Stimulated activated CD4-positive, alpha-beta T cell treated with anti-CD3 and anti-CD28 coated beads, Interleukin-12 subunit alpha, Interleukin-12 subunit beta, amount 100 ng/mL, for 48 hours (primary cell): Measurements from ENCODE around the gene SLC25A34.

Experiments
- DNase-seq, 3 donors: peaks; one replicate each; pipeline ENCODE4 v3.0.0-alpha.2; 2020; ENCODE audit warnings: low read depth in 2 of 3, low spot score in 1 of 3

The SLC25A34 gene

GRCh38 chr1:15751717-15752116, 15.7 kb downstream of the SLC25A34 start:
- DNase-seq = no peak

GRCh38 chr1:15753776-15754175, 17.7 kb downstream of the SLC25A34 start:
- no peak for DNase-seq

GRCh38 chr1:15755021-15755645, 19.1 kb downstream of the SLC25A34 start:
- no peak for DNase-seq

GRCh38 chr1:15755646-15756040, 19.6 kb downstream of the SLC25A34 start:
- DNase-seq = no peak

- no peak for DNase-seq
These were observed 20.3 kb downstream of the SLC25A34 start for GRCh38 chr1:15756143-15757015.

GRCh38 chr1:15757016-15757543, 21.0 kb downstream of the SLC25A34 start:
- DNase-seq = no peak

GRCh38 chr1:15757575-15758342, 21.7 kb downstream of the SLC25A34 start:
- no peak for DNase-seq

GRCh38 chr1:15758343-15758931, 22.4 kb downstream of the SLC25A34 start, which contains the start of gene FBLIM1:
FBLIM1 (plus strand) TSS chr1:15758795; CDS start chr1:15764984, 6,189 bp downstream.
- no peak for DNase-seq

GRCh38 chr1:15758953-15759661, 23.0 kb downstream of the SLC25A34 start:
- no peak for DNase-seq

GRCh38 chr1:15760520-15761211, 24.6 kb downstream of the SLC25A34 start:
- DNase-seq = no peak

GRCh38 chr1:15761366-15762128, 25.5 kb downstream of the SLC25A34 start:
- no peak for DNase-seq

- DNase-seq = no peak
These were observed 26.5 kb downstream of the SLC25A34 start for GRCh38 chr1:15762546-15762945.

- no peak for DNase-seq
These were observed 28.3 kb downstream of the SLC25A34 start for GRCh38 chr1:15764269-15764764.

- DNase-seq = no peak
These were observed 28.8 kb downstream of the SLC25A34 start for GRCh38 chr1:15764890-15765289.

GRCh38 chr1:15765495-15766194, 29.6 kb downstream of the SLC25A34 start:
- DNase-seq = no peak

GRCh38 chr1:15767941-15768340, 31.9 kb downstream of the SLC25A34 start:
- DNase-seq = no peak

GRCh38 chr1:15768388-15768787, 32.3 kb downstream of the SLC25A34 start:
- DNase-seq = no peak

GRCh38 chr1:15770313-15770962, 34.4 kb downstream of the SLC25A34 start:
- no peak for DNase-seq
